GM10248 (cell line): ENCODE data around the gene RAB27B.

Source experiments
- CTCF ChIA-PET: fragments of 300-600 bp; sonication (Branson Sonifier 250); formaldehyde crosslinking; extraction: SDS; loops from one replicate; lab custom pipeline; 2021; ENCODE audit warnings: antibody characterized with exemption; lab: Yijun Ruan, JAX
- POLR2A ChIA-PET: fragments of 350-650 bp; sonication (Branson Sonifier 250); formaldehyde crosslinking; extraction: SDS; loops from one replicate; lab custom pipeline; 2020; ENCODE audit warnings: antibody characterized with exemption; lab: Yijun Ruan, JAX
- DNase-seq: peaks from one replicate; pipeline ENCODE4 v3.0.0; 2012; ENCODE audit errors: extremely low spot score
- TF ChIP-seq, protein P1 (sequence below): IDR thresholded peaks from 2 replicates; pipeline ENCODE4 v1.5.1; 2012; ENCODE audit warnings: mild to moderate bottlenecking, low read depth; ENCODE audit errors: extremely low read depth, missing control alignments, control extremely low read depth

RAB27B gene

DNA sequence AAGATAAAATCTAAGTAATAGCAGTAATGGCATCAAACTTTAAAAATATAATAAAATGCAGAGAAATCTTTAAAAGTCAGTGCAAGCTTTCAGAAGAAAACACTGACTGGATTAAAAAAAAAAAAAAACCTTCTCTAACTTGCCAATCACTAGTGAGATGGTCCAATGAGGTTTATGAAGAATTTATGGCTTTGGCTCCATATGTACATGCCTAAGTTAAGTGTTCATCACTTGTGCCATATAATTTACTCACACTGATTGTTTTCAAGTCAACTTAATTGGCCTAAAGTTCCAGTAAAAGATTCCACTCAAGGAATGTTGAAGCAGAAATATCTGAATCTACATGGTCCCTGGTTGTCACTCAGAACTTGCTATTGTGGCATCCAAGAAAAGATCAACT is 40.7 kb upstream of the RAB27B start:
- ChIA-PET CTCF (no interaction called here), POLR2A (no interaction called here)
- DNase-seq: no peak
- TF ChIP-seq, protein P1, sequence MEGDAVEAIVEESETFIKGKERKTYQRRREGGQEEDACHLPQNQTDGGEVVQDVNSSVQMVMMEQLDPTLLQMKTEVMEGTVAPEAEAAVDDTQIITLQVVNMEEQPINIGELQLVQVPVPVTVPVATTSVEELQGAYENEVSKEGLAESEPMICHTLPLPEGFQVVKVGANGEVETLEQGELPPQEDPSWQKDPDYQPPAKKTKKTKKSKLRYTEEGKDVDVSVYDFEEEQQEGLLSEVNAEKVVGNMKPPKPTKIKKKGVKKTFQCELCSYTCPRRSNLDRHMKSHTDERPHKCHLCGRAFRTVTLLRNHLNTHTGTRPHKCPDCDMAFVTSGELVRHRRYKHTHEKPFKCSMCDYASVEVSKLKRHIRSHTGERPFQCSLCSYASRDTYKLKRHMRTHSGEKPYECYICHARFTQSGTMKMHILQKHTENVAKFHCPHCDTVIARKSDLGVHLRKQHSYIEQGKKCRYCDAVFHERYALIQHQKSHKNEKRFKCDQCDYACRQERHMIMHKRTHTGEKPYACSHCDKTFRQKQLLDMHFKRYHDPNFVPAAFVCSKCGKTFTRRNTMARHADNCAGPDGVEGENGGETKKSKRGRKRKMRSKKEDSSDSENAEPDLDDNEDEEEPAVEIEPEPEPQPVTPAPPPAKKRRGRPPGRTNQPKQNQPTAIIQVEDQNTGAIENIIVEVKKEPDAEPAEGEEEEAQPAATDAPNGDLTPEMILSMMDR: no peak

DNA sequence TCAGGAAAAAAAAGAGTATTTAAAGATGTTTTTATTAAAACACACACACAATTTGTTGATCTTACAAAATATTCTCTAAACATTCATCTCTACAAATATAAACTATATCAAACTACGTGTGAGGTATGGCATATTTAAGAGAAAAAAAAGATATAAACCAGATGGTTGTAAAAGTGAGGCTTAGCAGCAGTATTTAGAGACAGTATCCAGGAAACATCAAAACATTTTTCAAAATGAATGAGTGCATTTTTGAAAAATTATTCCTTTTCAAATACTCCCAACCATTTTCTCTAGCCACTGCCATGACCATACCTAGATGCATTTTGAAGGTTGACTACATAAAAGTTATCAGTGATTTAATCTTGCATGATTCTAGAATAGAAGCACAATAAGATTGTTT is 38.2 kb upstream of the RAB27B start:
- ChIA-PET CTCF (no interaction called here), POLR2A (no interaction called here)
- TF ChIP-seq, protein P1: no peak
- no peak for DNase-seq

DNA sequence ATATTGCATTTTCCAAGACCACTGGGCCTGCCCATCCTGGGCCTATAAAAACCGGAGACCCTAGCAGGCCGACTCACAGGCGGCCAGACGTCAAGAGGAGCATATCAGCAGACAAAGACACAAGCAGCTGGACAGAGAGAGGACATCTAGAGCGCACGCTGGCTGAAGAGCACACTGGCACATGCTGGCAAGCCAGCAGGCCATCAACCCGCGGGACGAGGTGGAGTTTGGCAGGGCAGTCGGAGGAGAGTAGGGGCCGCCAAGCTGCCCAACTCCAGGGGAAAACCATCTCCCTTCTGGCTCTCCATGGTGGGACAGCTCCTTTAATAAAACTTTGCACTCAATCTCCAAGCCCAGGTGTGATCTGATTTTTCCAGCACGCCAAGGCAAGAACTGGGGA is 36.6 kb upstream of the RAB27B start:
- POLR2A ChIA-PET: no interaction called here
- TF ChIP-seq, protein P1: no peak
- DNase-seq: no peak
- CTCF ChIA-PET: no interaction called here

DNA sequence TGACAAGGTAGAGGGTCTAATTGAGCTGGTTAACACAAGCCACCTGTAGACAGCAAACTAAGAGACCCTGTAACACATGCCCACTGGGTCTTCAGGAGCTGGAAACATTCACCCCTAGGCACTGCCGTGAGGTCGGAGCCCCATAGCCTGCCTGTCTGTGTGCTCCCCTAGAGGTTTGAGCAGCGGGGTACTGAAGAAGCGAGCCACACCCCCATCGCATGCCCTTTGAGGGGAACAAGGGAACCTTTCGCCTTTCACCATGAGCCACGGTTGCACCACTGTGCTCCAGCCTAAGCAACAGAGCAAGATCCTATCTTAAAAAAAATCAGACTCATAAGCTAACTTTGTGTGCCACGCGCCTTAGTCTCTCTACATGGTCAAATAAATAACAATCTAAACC is 36.2 kb upstream of the RAB27B start:
- ChIA-PET POLR2A (no interaction called here), CTCF (no interaction called here)
- TF ChIP-seq, protein P1: no peak
- no peak for DNase-seq

DNA sequence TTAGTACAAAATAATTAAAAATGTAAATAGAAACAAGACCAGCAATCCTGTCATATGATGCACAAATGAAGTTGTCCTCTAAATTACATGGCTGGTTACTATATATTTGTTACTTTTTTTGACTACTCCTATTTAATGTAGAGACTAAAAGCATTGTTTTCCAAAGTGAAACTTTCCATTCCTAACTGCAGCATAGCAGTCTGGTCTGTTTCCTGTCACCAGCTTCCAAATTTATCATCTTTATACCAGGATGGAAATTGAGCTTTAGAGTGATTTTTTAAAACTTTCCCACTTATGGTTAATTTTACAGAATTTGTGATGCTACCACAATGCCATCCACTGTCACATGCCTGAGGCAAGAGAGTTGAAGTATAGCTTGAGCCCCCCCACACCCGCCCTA is 33.5 kb upstream of the RAB27B start:
- no peak for DNase-seq

DNA sequence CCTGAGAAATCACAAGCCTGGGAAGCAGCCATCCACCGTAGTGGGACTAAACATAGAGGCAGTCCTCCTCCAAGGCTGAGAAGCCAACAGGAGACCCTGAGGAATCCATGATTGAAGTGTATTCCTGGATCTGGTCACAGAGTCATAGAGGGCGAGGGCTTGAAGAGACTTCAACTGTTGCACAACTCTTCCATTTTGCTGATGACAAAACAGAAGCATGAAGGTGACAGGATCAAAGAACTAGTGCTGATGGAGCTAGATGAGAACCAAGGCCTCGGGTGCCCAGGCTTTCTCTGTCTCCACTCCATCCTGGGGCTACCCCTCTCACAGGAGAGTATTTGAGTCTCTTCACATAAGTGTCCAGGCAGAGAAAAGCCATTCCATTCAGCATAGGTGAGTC is 30.1 kb upstream of the RAB27B start:
- TF ChIP-seq, protein P1: no peak
- no peak for DNase-seq
- ChIA-PET CTCF (no interaction called here), POLR2A (no interaction called here)

More for the DNA sequence above, 33.5 kb upstream of the RAB27B start:
- POLR2A ChIA-PET: no interaction called here
- TF ChIP-seq, protein P1: no peak
- CTCF ChIA-PET: interaction anchor here (1.4 kb wide), 1 partner anchor 8 kb away, joined by 4 read pairs; no protein-coding TSS in a partner anchor

DNA sequence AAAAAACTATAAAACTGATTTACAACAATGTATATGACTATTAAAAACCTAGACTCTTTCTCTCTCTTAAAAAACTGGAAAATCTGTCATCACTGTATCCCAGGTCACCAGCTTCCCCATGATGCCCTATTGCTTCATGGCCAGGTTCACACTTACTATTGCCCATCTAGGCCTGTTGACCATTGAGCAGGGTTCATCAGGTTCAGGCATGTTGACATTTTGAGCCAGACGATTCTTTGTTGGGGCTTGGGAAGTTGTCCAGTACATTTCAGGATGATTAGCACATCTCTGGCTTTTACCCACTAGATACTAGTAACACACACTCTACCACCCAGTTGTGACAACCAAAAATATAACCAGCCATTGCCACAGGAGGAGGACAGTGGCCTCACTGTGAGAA is 26.9 kb upstream of the RAB27B start:
- no peak for DNase-seq
- CTCF ChIA-PET: no interaction called here
- POLR2A ChIA-PET: no interaction called here
- TF ChIP-seq, protein P1: no peak
